ENCODE measurements around the gene SLC6A7. TPM values are rescaled to one million over a fixed set of nuclear protein-coding genes. Genes with fewer than 3 reads are reported as not detected.

Gene SLC6A7
- total RNA-seq, 1 donor from 2014 or later = not detected

- no peaks in the 10 kb centered on the region for H3K4me1 ChIP-seq
- no peak overlapping the region for H3K27ac ChIP-seq
- no peaks in the 10 kb centered on the region for H3K36me3 ChIP-seq
- intact Hi-C loops (cut with DNase I) = no loop called here
- no peaks in the 10 kb centered on the region for H3K9me3 ChIP-seq
- ATAC-seq = no peak
- TF ChIP-seq, protein P1, sequence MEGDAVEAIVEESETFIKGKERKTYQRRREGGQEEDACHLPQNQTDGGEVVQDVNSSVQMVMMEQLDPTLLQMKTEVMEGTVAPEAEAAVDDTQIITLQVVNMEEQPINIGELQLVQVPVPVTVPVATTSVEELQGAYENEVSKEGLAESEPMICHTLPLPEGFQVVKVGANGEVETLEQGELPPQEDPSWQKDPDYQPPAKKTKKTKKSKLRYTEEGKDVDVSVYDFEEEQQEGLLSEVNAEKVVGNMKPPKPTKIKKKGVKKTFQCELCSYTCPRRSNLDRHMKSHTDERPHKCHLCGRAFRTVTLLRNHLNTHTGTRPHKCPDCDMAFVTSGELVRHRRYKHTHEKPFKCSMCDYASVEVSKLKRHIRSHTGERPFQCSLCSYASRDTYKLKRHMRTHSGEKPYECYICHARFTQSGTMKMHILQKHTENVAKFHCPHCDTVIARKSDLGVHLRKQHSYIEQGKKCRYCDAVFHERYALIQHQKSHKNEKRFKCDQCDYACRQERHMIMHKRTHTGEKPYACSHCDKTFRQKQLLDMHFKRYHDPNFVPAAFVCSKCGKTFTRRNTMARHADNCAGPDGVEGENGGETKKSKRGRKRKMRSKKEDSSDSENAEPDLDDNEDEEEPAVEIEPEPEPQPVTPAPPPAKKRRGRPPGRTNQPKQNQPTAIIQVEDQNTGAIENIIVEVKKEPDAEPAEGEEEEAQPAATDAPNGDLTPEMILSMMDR (IDR thresholded peaks at IDR 0.05) = no peak
- no peak overlapping the region for H3K4me3 ChIP-seq
- no peak for DNase-seq
- H3K27me3 ChIP-seq = peaks cover 22% of the 10 kb centered on the region
Measured at GRCh38 chr5:150190503-150190979, 679 bp downstream of the SLC6A7 start.

DNA sequence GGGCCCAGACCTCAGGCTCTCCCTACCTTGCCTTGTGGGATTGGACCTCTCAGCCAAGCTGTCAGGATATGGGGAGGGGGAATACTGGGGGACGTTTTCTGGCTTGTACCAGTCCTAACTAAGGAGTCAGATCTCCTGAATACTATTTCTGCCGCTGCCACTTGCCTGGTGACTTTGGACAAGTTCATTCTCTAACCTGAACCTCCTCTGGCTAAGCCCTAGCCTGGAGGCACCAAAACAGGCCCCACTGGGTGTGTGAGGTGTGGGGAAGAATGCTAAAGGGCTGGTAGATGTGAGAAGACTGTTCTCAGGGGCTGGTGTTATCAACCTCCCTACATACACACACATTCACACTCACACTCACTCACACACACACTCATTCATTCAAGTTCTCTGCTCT is 1.1 kb downstream of the SLC6A7 start:
- Histone ChIP-seq H3K27me3 (peaks cover 22% of the 10 kb centered on the region), H3K4me3 (no peak overlapping the region), H3K27ac (no peak overlapping the region), H3K9me3 (no peaks in the 10 kb centered on the region), H3K36me3 (no peaks in the 10 kb centered on the region), H3K4me1 (no peaks in the 10 kb centered on the region)
- DNase-seq (no peak), ATAC-seq (no peak)
- intact Hi-C loops (cut with DNase I) = no loop called here
- TF ChIP-seq, protein P1 (IDR thresholded peaks at IDR 0.05) = no peak

GRCh38 chr5:150192462-150192861 is 2.6 kb downstream of the SLC6A7 start:
- intact Hi-C loops (cut with DNase I) = no loop called here
- DNase-seq = no peak
- H3K36me3 ChIP-seq = no peaks in the 10 kb centered on the region
- no peaks in the 10 kb centered on the region for H3K9me3 ChIP-seq
- H3K27me3 ChIP-seq = peaks cover 22% of the 10 kb centered on the region
- H3K4me1 ChIP-seq = no peaks in the 10 kb centered on the region
- no peak for ATAC-seq
- TF ChIP-seq, protein P1 (IDR thresholded peaks at IDR 0.05) = no peak
- no peak overlapping the region for H3K27ac ChIP-seq
- no peak overlapping the region for H3K4me3 ChIP-seq

- Histone ChIP-seq H3K27me3 (no peaks in the 10 kb centered on the region), H3K36me3 (no peaks in the 10 kb centered on the region), H3K27ac (no peak overlapping the region), H3K9me3 (no peaks in the 10 kb centered on the region), H3K4me3 (no peak overlapping the region), H3K4me1 (no peaks in the 10 kb centered on the region)
- ATAC-seq (no peak), DNase-seq (no peak)
- intact Hi-C loops (cut with DNase I) = no loop called here
- TF ChIP-seq, protein P1 (IDR thresholded peaks at IDR 0.05) = no peak
Measured at GRCh38 chr5:150195736-150196485, 6.0 kb downstream of the SLC6A7 start.

- no peaks in the 10 kb centered on the region for H3K4me1 ChIP-seq
- TF ChIP-seq, protein P1 (IDR thresholded peaks at IDR 0.05) = no peak
- no peaks in the 10 kb centered on the region for H3K36me3 ChIP-seq
- DNase-seq (no peak), ATAC-seq (no peak)
- no peaks in the 10 kb centered on the region for H3K9me3 ChIP-seq
- no peaks in the 10 kb centered on the region for H3K27me3 ChIP-seq
- intact Hi-C loops (cut with DNase I) = no loop called here
- no peak overlapping the region for H3K4me3 ChIP-seq
- no peak overlapping the region for H3K27ac ChIP-seq
Measured at GRCh38 chr5:150196514-150196913, 6.7 kb downstream of the SLC6A7 start.

Measured in upper lobe of right lung (tissue), 1 donor.